H9 (cell line): ENCODE data around the gene HUS1. TPM values are rescaled to one million over a fixed set of nuclear protein-coding genes. Genes with fewer than 3 reads are reported as not detected.

Experiments
- DNase-seq: peaks from one replicate; pipeline ENCODE4 v3.0.0-alpha.2; 2017
- H2AFZ ChIP-seq: one replicate; pipeline ENCODE4 v1.6.1; 2013; ENCODE audit warnings: mild to moderate bottlenecking, low read length, control low read depth, moderate library complexity
- H2AK5ac ChIP-seq: 2 replicates; pipeline ENCODE4 v1.6.1; 2013; ENCODE audit warnings: low read length, control low read depth, mixed read lengths; ENCODE audit not compliant: insufficient read length
- H2BK120ac ChIP-seq: one replicate; pipeline ENCODE4 v1.6.1; 2013; ENCODE audit warnings: low read depth, mild to moderate bottlenecking, low read length, control low read depth, inconsistent platforms; ENCODE audit not compliant: poor library complexity, severe bottlenecking
- H2BK12ac ChIP-seq: 2 replicates; pipeline ENCODE4 v1.6.1; 2013; ENCODE audit warnings: low read length, control low read depth, mixed read lengths, low read depth; ENCODE audit not compliant: insufficient read length
- H2BK15ac ChIP-seq: 2 replicates; pipeline ENCODE4 v1.6.1; 2013; ENCODE audit warnings: low read depth, low read length, control low read depth
- H2BK20ac ChIP-seq: one replicate; pipeline ENCODE4 v1.6.1; 2013; ENCODE audit warnings: low read depth, mild to moderate bottlenecking, low read length, control low read depth, inconsistent platforms; ENCODE audit not compliant: poor library complexity, severe bottlenecking
- H2BK5ac ChIP-seq: 2 replicates; pipeline ENCODE4 v1.6.1; 2013; ENCODE audit warnings: low read length, control low read depth, mixed read lengths; ENCODE audit not compliant: insufficient read length
- H3K14ac ChIP-seq: 2 replicates; pipeline ENCODE4 v1.6.1; 2013; ENCODE audit warnings: low read length, control low read depth; ENCODE audit not compliant: insufficient read depth
- H3K18ac ChIP-seq: 2 replicates; pipeline ENCODE4 v1.6.1; 2013; ENCODE audit warnings: low read depth, mild to moderate bottlenecking, mixed read lengths, low read length, control low read depth; ENCODE audit not compliant: insufficient read length
- H3K23ac ChIP-seq: 2 replicates; pipeline ENCODE4 v1.6.1; 2013; ENCODE audit warnings: low read length, control low read depth, mixed read lengths, low read depth; ENCODE audit not compliant: insufficient read length
- H3K23me2 ChIP-seq: 2 replicates; pipeline ENCODE4 v1.6.1; 2013; ENCODE audit warnings: low read depth, mild to moderate bottlenecking, mixed read lengths, low read length, control low read depth; ENCODE audit not compliant: insufficient read length, poor library complexity, severe bottlenecking
- H3K27ac ChIP-seq: 2 replicates; pipeline ENCODE4 v1.5.1; 2013; ENCODE audit warnings: low read length, control low read depth, mixed read lengths, low read depth; ENCODE audit not compliant: insufficient read length
- H3K27me3 ChIP-seq: 2 replicates; pipeline ENCODE4 v1.6.1; 2013; ENCODE audit warnings: low read length, control low read depth, inconsistent platforms; ENCODE audit not compliant: insufficient read depth
- H3K4ac ChIP-seq: 2 replicates; pipeline ENCODE4 v1.6.1; 2013; ENCODE audit warnings: low read depth, mild to moderate bottlenecking, control low read depth, inconsistent platforms, low read length, moderate library complexity
- H3K4me1 ChIP-seq: 2 replicates; pipeline ENCODE4 v1.6.1; 2013; ENCODE audit warnings: low read length, control low read depth, inconsistent platforms; ENCODE audit not compliant: insufficient read depth
- H3K4me2 ChIP-seq: 2 replicates; pipeline ENCODE4 v1.6.1; 2013; ENCODE audit warnings: low read length, control low read depth, mixed read lengths; ENCODE audit not compliant: insufficient read length, insufficient read depth
- H3K56ac ChIP-seq: 2 replicates; pipeline ENCODE4 v1.6.1; 2013; ENCODE audit warnings: low read depth, mild to moderate bottlenecking, mixed read lengths, low read length, control low read depth; ENCODE audit not compliant: insufficient read length
- H3K79me1 ChIP-seq: 2 replicates; pipeline ENCODE4 v1.6.1; 2013; ENCODE audit warnings: low read depth, mild to moderate bottlenecking, moderate library complexity, low read length, control low read depth, inconsistent platforms; ENCODE audit not compliant: insufficient read depth, poor library complexity, severe bottlenecking
- H3K79me2 ChIP-seq: 2 replicates; pipeline ENCODE4 v1.6.1; 2013; ENCODE audit warnings: low read length, control low read depth, inconsistent platforms; ENCODE audit not compliant: insufficient read depth
- H3K9ac ChIP-seq: 2 replicates; pipeline ENCODE4 v1.6.1; 2013; ENCODE audit warnings: low read length, control low read depth, mixed read lengths; ENCODE audit not compliant: insufficient read length; ENCODE audit errors: extremely low read depth
- H3K9me3 ChIP-seq: one replicate; pipeline ENCODE4 v1.6.1; 2013; ENCODE audit warnings: low read depth, low read length, inconsistent platforms; ENCODE audit not compliant: control insufficient read depth
- H3T11ph ChIP-seq: one replicate; pipeline ENCODE4 v1.6.1; 2013; ENCODE audit warnings: mild to moderate bottlenecking, low read length, control low read depth, inconsistent platforms
- H4K20me1 ChIP-seq: one replicate; pipeline ENCODE4 v1.6.1; 2013; ENCODE audit not compliant: control insufficient read depth, insufficient read length, insufficient read depth
- H4K5ac ChIP-seq: 2 replicates; pipeline ENCODE4 v1.6.1; 2013; ENCODE audit warnings: low read depth, mild to moderate bottlenecking, mixed read lengths, low read length, control low read depth; ENCODE audit not compliant: insufficient read length
- H4K8ac ChIP-seq: replicated peaks from 2 replicates; pipeline ENCODE4 v1.6.1; 2013; ENCODE audit warnings: low read length, control low read depth, mixed read lengths, low read depth; ENCODE audit not compliant: insufficient read length
- H4K91ac ChIP-seq: 2 replicates; pipeline ENCODE4 v1.6.1; 2013; ENCODE audit warnings: low read depth, mild to moderate bottlenecking, moderate library complexity, mixed read lengths, low read length, control low read depth; ENCODE audit not compliant: insufficient read length
- H3K27ac Mint-ChIP-seq, 3 experiments: 2 replicates in 2 of 3; 3 replicates in 1 of 3; pipeline ENCODE4 v1.8.0; 2020 to 2021; ENCODE audit warnings: mixed read lengths in 3 of 3, mild to moderate bottlenecking in 1 of 3, moderate library complexity in 1 of 3
- H3K27me3 Mint-ChIP-seq: 2 replicates; pipeline ENCODE4 v1.8.0; 2021; ENCODE audit warnings: low read depth, mild to moderate bottlenecking, moderate library complexity, mixed read lengths
- H3K36me3 Mint-ChIP-seq, 3 experiments: 2 replicates in 2 of 3; 3 replicates in 1 of 3; pipeline ENCODE4 v1.8.0; 2020 to 2021; ENCODE audit warnings: low read depth in 3 of 3, mixed read lengths in 3 of 3; ENCODE audit not compliant: insufficient read depth in 1 of 3
- H3K4me1 Mint-ChIP-seq, 2 experiments: 2 replicates each; pipeline ENCODE4 v1.8.0; 2020; ENCODE audit warnings: mixed read lengths in 2 of 2
- H3K4me3 Mint-ChIP-seq, 2 experiments: 2 replicates in 1 of 2; 3 replicates in 1 of 2; pipeline ENCODE4 v1.8.0; 2020 to 2021; ENCODE audit warnings: mild to moderate bottlenecking in 2 of 2, mixed read lengths in 2 of 2, moderate library complexity in 1 of 2
- H3K9me3 Mint-ChIP-seq, 2 experiments: 2 replicates in 1 of 2; 3 replicates in 1 of 2; pipeline ENCODE4 v1.8.0; 2020; ENCODE audit warnings: mild to moderate bottlenecking in 2 of 2, mixed read lengths in 2 of 2, moderate library complexity in 1 of 2
- WGBS: extraction: QIAGEN DNeasy Blood & Tissue Kit; methylation state at CpG from one replicate; pipeline ENCODE4 v1.1.7; 2013; ENCODE audit warnings: missing lambda C conversion rate, low lambda C conversion rate, mixed read lengths; ENCODE audit not compliant: insufficient read length; ENCODE audit errors: extremely low coverage; 5-methylcytosine and 5-hydroxymethylcytosine counted together
- total RNA-seq: library from RNA; stranded (reverse); gene quantifications from 2 replicates; pipeline ENCODE4 v1.2.1, GENCODE V29; 2021
- TF ChIP-seq, protein P1 (sequence below): fragments of 200-600 bp; sonication (generic); conservative IDR thresholded peaks from 3 replicates; pipeline ENCODE4 v1.8.0; 2021; ENCODE audit warnings: antibody characterized with exemption, mild to moderate bottlenecking

Gene HUS1
- total RNA-seq, 1 experiment from 2014 or later, result 43.1 TPM

DNA sequence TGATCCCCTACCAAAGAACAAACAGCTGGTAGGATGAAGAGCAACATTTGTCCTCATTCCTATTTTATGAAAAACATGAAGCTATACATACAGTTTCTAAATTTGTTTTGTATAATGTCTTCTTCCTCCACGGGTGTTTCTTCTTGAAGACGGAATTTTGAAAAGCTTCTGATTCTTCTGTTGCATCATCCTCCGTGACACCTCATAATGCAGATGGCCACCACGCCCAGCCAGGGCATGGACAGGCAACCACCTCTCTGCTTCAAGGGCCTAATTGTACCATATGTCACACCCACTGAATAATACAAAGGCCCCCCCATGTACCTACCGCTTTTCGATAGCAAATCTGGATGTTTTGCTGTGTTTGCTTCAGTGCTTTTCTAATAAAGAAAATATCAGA, 49.5 kb upstream of the HUS1 start, which contains the start of gene SUN3:
Gene SUN3, minus strand, starts transcription at position 170 of the 400 bp plus-strand sequence. Its CDS starts 169 bp downstream, at position 1.
- no peaks in the 10 kb centered on the region for H3K79me1 ChIP-seq
- no peak within 1 kb of the TSS for H3K27ac ChIP-seq
- no peak within 1 kb of the TSS for H3K9ac ChIP-seq
- Mint-ChIP-seq H3K4me3 (no peak within 1 kb of the TSS), H3K36me3 (no peaks in the 10 kb centered on the region), H3K9me3 (no peaks in the 10 kb centered on the region), H3K27me3 (peaks cover 16% of the 10 kb centered on the region), H3K27ac (no peak within 1 kb of the TSS), H3K4me1 (no peaks in the 10 kb centered on the region)
- no peaks in the 10 kb centered on the region for H3K23me2 ChIP-seq
- no peak within 1 kb of the TSS for H2BK120ac ChIP-seq
- no peaks in the 10 kb centered on the region for H3K9me3 ChIP-seq
- TF ChIP-seq, protein P1, sequence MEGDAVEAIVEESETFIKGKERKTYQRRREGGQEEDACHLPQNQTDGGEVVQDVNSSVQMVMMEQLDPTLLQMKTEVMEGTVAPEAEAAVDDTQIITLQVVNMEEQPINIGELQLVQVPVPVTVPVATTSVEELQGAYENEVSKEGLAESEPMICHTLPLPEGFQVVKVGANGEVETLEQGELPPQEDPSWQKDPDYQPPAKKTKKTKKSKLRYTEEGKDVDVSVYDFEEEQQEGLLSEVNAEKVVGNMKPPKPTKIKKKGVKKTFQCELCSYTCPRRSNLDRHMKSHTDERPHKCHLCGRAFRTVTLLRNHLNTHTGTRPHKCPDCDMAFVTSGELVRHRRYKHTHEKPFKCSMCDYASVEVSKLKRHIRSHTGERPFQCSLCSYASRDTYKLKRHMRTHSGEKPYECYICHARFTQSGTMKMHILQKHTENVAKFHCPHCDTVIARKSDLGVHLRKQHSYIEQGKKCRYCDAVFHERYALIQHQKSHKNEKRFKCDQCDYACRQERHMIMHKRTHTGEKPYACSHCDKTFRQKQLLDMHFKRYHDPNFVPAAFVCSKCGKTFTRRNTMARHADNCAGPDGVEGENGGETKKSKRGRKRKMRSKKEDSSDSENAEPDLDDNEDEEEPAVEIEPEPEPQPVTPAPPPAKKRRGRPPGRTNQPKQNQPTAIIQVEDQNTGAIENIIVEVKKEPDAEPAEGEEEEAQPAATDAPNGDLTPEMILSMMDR, result no peak
- no peak within 1 kb of the TSS for H2BK5ac ChIP-seq
- H3T11ph ChIP-seq, result no peak within 1 kb of the TSS
- H3K56ac ChIP-seq, result no peak within 1 kb of the TSS
- no peaks in the 10 kb centered on the region for H3K27me3 ChIP-seq
- no peaks in the 10 kb centered on the region for H3K79me2 ChIP-seq
- H4K5ac ChIP-seq, result no peak within 1 kb of the TSS
- WGBS, result no CpG with 5 or more reads among the region's 6 CpGs
- DNase-seq, result no peak
- H3K14ac ChIP-seq, result no peak within 1 kb of the TSS
- H2AFZ ChIP-seq, result no peak within 1 kb of the TSS
- H2AK5ac ChIP-seq, result no peak within 1 kb of the TSS
- H4K91ac ChIP-seq, result no peak within 1 kb of the TSS
- no peak within 1 kb of the TSS for H4K8ac ChIP-seq
- no peak within 1 kb of the TSS for H2BK15ac ChIP-seq
- H2BK12ac ChIP-seq, result no peak within 1 kb of the TSS
- no peak within 1 kb of the TSS for H3K23ac ChIP-seq
- H3K4ac ChIP-seq, result no peak within 1 kb of the TSS
- H3K18ac ChIP-seq, result no peak within 1 kb of the TSS
- H3K4me2 ChIP-seq, result no peak within 1 kb of the TSS
- H4K20me1 ChIP-seq, result no peaks in the 10 kb centered on the region
- H2BK20ac ChIP-seq, result no peak within 1 kb of the TSS
- no peaks in the 10 kb centered on the region for H3K4me1 ChIP-seq
